Left lung (tissue), 10 donors: ENCODE data around the gene GRAP2. TPM values are rescaled to one million over a fixed set of nuclear protein-coding genes. Genes with fewer than 3 reads are reported as not detected.
A peak's percentile ranks its signal among the peaks of the same experiment; 100 is the strongest.

ENCODE experiments used
- ATAC-seq: fragments of 200-7000 bp; cut with Tn5 transposase; one replicate; pipeline ENCODE4 v1.9.1; 2020; ENCODE audit warnings: moderate library complexity
- DNase-seq, 4 donors: peaks; one replicate each; pipeline ENCODE4 v3.0.0-alpha.2; 2013 to 2020
- H3K27ac ChIP-seq, 2 donors: fragments of 200-600 bp; sonication (generic) in 1 of 2; one replicate each; pipeline versions ENCODE4 v1.5.0 to v1.8.0; 2020 to 2021
- H3K27me3 ChIP-seq, 2 donors: fragments of 200-600 bp; sonication (generic) in 1 of 2; one replicate each; pipeline versions ENCODE4 v1.5.0 to v1.8.0; 2020 to 2021
- H3K36me3 ChIP-seq, 2 donors: fragments of 200-600 bp; sonication (generic) in 1 of 2; one replicate each; pipeline versions ENCODE4 v1.5.0 to v1.8.0; 2020 to 2021
- H3K4me1 ChIP-seq, 2 donors: fragments of 200-600 bp; one replicate each; pipeline ENCODE4 v1.8.0; 2021
- H3K4me3 ChIP-seq, 2 donors: fragments of 200-600 bp; sonication (generic) in 1 of 2; one replicate each; pipeline versions ENCODE4 v1.5.0 to v1.8.0; 2020 to 2021; ENCODE audit warnings: mild to moderate bottlenecking in 1 of 2
- H3K9me3 ChIP-seq, 2 donors: fragments of 200-600 bp; sonication (generic) in 1 of 2; one replicate each; pipeline versions ENCODE4 v1.5.0 to v1.8.0; 2020 to 2021
- intact Hi-C, 2 donors: fragments of 100-400 bp; cut with DNase I; formaldehyde crosslinking; loops; one replicate each; pipeline versions ENCODE4 v1.11.2 to v1.14.2; 2022
- polyA plus RNA-seq, 6 donors: library from polyadenylated mRNA; unstranded; fragments of 120-200 nt; gene quantifications; one replicate each; pipeline ENCODE4 v1.2.1, GENCODE V29; 2013; ENCODE audit not compliant: insufficient read length in 6 of 6
- total RNA-seq, 2 donors: library from RNA; stranded (reverse); fragmentation: NEBNext Ultra II Directional; extraction: Animal tissue kit (Norgen Biotek cat#: 25700); gene quantifications; one replicate each; pipeline ENCODE4 v1.2.1, GENCODE V29; 2021
- TF ChIP-seq, protein P1 (sequence below), 2 donors: fragments of 200-600 bp; sonication (generic) in 1 of 2; IDR thresholded peaks; one replicate each; pipeline versions ENCODE4 v1.5.0 to v1.8.0; 2021; ENCODE audit warnings: antibody characterized with exemption in 2 of 2
- donor health status: DM: no; HTN: yes; CAD: no.
- donor health status: DM: no; HTN: no; CAD: no.

Gene GRAP2
- total and polyA plus RNA-seq, 8 donors, result 1.5 to 3.4 (median 2.1) TPM

GRCh38 chr22:39931251-39931650 is 30.4 kb downstream of the GRAP2 start:
- H3K4me3 ChIP-seq, result no peak overlapping the region
- TF ChIP-seq, protein P1, sequence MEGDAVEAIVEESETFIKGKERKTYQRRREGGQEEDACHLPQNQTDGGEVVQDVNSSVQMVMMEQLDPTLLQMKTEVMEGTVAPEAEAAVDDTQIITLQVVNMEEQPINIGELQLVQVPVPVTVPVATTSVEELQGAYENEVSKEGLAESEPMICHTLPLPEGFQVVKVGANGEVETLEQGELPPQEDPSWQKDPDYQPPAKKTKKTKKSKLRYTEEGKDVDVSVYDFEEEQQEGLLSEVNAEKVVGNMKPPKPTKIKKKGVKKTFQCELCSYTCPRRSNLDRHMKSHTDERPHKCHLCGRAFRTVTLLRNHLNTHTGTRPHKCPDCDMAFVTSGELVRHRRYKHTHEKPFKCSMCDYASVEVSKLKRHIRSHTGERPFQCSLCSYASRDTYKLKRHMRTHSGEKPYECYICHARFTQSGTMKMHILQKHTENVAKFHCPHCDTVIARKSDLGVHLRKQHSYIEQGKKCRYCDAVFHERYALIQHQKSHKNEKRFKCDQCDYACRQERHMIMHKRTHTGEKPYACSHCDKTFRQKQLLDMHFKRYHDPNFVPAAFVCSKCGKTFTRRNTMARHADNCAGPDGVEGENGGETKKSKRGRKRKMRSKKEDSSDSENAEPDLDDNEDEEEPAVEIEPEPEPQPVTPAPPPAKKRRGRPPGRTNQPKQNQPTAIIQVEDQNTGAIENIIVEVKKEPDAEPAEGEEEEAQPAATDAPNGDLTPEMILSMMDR (IDR thresholded peaks at IDR 0.05), result no peak
- no peak for ATAC-seq
- H3K9me3 ChIP-seq, result no peaks in the 10 kb centered on the region
- no peaks in the 10 kb centered on the region for H3K36me3 ChIP-seq
- peaks cover 11 to 88% of the 10 kb centered on the region in 2 donors for H3K27me3 ChIP-seq
- H3K4me1 ChIP-seq, result peaks cover 0 to 52% of the 10 kb centered on the region in 2 donors
- no peak for DNase-seq
- intact Hi-C loops, result no loop called here
- no peak overlapping the region for H3K27ac ChIP-seq

DNA sequence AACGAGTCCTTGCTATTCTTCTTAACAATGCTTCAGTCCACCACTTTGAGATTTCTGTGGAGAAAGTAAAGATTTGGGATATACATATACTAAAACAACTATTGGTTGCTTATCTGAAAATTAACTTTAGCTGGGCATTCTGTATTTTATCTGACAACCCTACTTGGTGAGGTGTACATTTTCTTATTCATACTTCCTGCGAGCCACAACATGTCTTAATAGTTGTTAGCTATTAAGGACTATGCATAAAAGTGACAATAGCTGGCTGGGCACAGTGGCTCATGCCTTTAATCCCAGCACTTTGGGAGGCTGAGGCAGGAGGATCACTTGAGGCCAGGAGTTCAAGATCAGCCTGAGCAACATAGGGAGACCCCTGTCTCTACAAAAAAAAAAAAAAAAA is 31.3 kb downstream of the GRAP2 start:
- Histone ChIP-seq H3K9me3 (no peaks in the 10 kb centered on the region), H3K4me3 (no peak overlapping the region), H3K4me1 (peaks cover 0 to 45% of the 10 kb centered on the region in 2 donors), H3K36me3 (no peaks in the 10 kb centered on the region), H3K27ac (no peak overlapping the region), H3K27me3 (peaks cover 5 to 86% of the 10 kb centered on the region in 2 donors)
- TF ChIP-seq, protein P1 (IDR thresholded peaks at IDR 0.05), result no peak
- ATAC-seq, result no peak
- no peak for DNase-seq
- intact Hi-C loops, result no loop called here

DNA sequence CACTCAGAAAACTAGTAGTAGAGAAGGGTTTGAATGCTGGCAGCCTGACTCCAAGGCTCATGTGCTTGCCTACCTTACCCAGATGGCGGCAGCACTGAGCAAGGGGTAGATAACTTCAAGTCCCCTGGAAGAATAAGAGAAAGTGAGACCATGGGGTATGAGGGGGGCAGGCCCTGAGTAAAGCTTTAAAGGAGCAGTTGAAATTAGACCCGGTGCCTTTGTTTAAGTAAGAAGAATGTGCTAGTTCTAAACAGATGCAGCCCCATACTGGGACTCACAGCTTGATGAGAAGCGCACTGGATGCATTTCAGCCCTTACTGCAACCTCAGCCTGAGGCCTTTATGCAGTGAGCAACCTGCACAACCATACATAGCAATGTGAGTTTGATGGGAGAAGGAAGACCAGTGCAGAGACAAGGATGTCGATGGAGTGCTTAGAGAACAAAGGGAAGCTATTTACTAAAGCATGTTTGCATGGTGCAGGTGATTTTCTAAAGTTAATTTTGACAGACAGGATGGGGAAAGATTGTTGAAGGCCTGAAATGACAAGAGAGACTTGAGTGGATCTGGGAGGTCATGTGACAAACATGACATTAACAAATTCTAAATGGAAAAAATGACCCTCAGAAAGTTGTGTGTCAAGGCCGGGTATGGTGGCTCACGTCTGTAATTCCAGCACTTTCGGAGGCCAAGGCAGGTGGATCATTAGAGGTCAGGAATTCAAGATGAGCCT is 32.2 kb downstream of the GRAP2 start:
- no peaks in the 10 kb centered on the region for H3K9me3 ChIP-seq
- H3K36me3 ChIP-seq, result no peaks in the 10 kb centered on the region
- intact Hi-C loops, result no loop called here
- no peak overlapping the region for H3K4me3 ChIP-seq
- H3K27ac ChIP-seq, result no peak overlapping the region
- peak; percentile 39 for ATAC-seq
- peaks cover 0 to 37% of the 10 kb centered on the region in 2 donors for H3K4me1 ChIP-seq
- TF ChIP-seq, protein P1 (IDR thresholded peaks at IDR 0.05), result peak; percentile 32 to 58
- H3K27me3 ChIP-seq, result peaks cover 0 to 87% of the 10 kb centered on the region in 2 donors
- DNase-seq, result no peak

DNA sequence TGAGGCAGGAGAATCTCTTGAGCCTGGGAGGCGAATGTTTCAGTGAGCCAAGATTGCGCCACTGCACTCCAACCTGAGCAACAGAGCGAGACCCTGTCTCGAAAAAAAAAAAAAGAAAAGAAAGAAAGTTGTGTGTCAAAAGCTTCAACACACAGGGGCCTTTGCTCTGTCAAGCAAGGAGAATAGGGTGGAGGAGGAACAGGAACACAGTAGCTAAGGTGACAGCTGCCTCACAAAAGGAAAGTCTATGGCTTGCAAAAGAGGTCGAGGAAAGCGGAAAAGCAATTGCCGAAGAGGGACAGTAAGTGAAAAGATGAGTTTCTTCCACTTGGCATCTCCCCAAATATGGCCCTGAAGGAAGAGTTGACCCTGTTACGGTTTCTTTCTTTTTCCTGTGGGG is 32.9 kb downstream of the GRAP2 start:
- peaks cover 0 to 33% of the 10 kb centered on the region in 2 donors for H3K4me1 ChIP-seq
- no peaks in the 10 kb centered on the region for H3K36me3 ChIP-seq
- no peak for ATAC-seq
- TF ChIP-seq, protein P1 (IDR thresholded peaks at IDR 0.05), result no peak
- no peak overlapping the region for H3K27ac ChIP-seq
- no peaks in the 10 kb centered on the region for H3K9me3 ChIP-seq
- no peak overlapping the region for H3K4me3 ChIP-seq
- peaks cover 0 to 88% of the 10 kb centered on the region in 2 donors for H3K27me3 ChIP-seq
- intact Hi-C loops, result no loop called here
- DNase-seq, result no peak

GRCh38 chr22:39935116-39935515 is 34.2 kb downstream of the GRAP2 start:
- DNase-seq (no peak), ATAC-seq (no peak)
- H3K4me1 ChIP-seq, result peaks cover 0 to 23% of the 10 kb centered on the region in 2 donors
- H3K27me3 ChIP-seq, result peaks cover 0 to 87% of the 10 kb centered on the region in 2 donors
- no peak overlapping the region for H3K4me3 ChIP-seq
- TF ChIP-seq, protein P1 (IDR thresholded peaks at IDR 0.05), result no peak
- intact Hi-C loops, result no loop called here
- no peaks in the 10 kb centered on the region for H3K9me3 ChIP-seq
- no peaks in the 10 kb centered on the region for H3K36me3 ChIP-seq
- H3K27ac ChIP-seq, result no peak overlapping the region
